Measurements from ENCODE around the gene PFKM.
"Not testable (repeated sequence)": the region's sequence is repeated elsewhere in the genome, so short reads cannot be mapped to it uniquely, and the experiment has no call there.

PFKM gene

GRCh38 chr12:48111312-48111693, 7.9 kb upstream of the PFKM start:
- not testable (repeated sequence) for ATAC-seq, DNase-seq

GRCh38 chr12:48115957-48116356, 3.2 kb upstream of the PFKM start:
- DNase-seq = no peak

GRCh38 chr12:48118284-48118871, 786 bp upstream of the PFKM start:
- ATAC-seq (no peak), DNase-seq (no peak)

More at GRCh38 chr12:48115957-48116356, 3.2 kb upstream of the PFKM start:
- ATAC-seq = no peak

GRCh38 chr12:48119834-48120195, 651 bp downstream of the PFKM start:
- DNase-seq (no peak), ATAC-seq (no peak)

- ATAC-seq = no peak
- DNase-seq = no peak
Measured at GRCh38 chr12:48121522-48121921, 2.4 kb downstream of the PFKM start.

GRCh38 chr12:48122065-48122834, 3.1 kb downstream of the PFKM start:
- DNase-seq = no peak
- ATAC-seq = no peak

GRCh38 chr12:48123169-48123568, 4.0 kb downstream of the PFKM start:
- ATAC-seq = no peak
- no peak for DNase-seq

GRCh38 chr12:48125542-48125941, 6.4 kb downstream of the PFKM start:
- not testable (repeated sequence) for ATAC-seq, DNase-seq

- ATAC-seq (no peak), DNase-seq (no peak)
Measured at GRCh38 chr12:48125985-48126384, 6.8 kb downstream of the PFKM start.

GRCh38 chr12:48126953-48127630, 7.9 kb downstream of the PFKM start:
- DNase-seq (no peak), ATAC-seq (no peak)

GRCh38 chr12:48128800-48129199, 9.6 kb downstream of the PFKM start:
- ATAC-seq = no peak
- no peak for DNase-seq

- DNase-seq = no peak
- ATAC-seq = no peak
Measured at GRCh38 chr12:48129376-48129775, 10.2 kb downstream of the PFKM start.

GRCh38 chr12:48131517-48131916, 12.4 kb downstream of the PFKM start:
- peak; percentile 32 for ATAC-seq
- DNase-seq = no peak

GRCh38 chr12:48132826-48133225, 13.7 kb downstream of the PFKM start:
- ATAC-seq = no peak

GRCh38 chr12:48135027-48135426, 15.9 kb downstream of the PFKM start:
- no peak for DNase-seq
- no peak for ATAC-seq

More at GRCh38 chr12:48132826-48133225, 13.7 kb downstream of the PFKM start:
- no peak for DNase-seq

- DNase-seq (no peak), ATAC-seq (no peak)
Measured at GRCh38 chr12:48142818-48143674, 23.9 kb downstream of the PFKM start.

GRCh38 chr12:48143898-48144297, 24.7 kb downstream of the PFKM start:
- no peak for ATAC-seq
- no peak for DNase-seq

- ATAC-seq (no peak), DNase-seq (no peak)
Measured at GRCh38 chr12:48145981-48146380, 26.8 kb downstream of the PFKM start.

GRCh38 chr12:48151103-48151771, 32.1 kb downstream of the PFKM start:
- peak; percentile 42 for ATAC-seq
- DNase-seq = no peak

- not testable (repeated sequence) for ATAC-seq, DNase-seq
Measured at GRCh38 chr12:48155786-48156185, 36.6 kb downstream of the PFKM start.

GRCh38 chr12:48156652-48157017, 37.5 kb downstream of the PFKM start:
- ATAC-seq (no peak), DNase-seq (no peak)
